GM21367 (cell line): ENCODE measurements around the gene ZNF561.
"Not testable (repeated sequence)": the region's sequence is repeated elsewhere in the genome, so short reads cannot be mapped to it uniquely, and the experiment has no call there.

ENCODE experiments used
- ATAC-seq: cut with Tn5 transposase; IDR thresholded peaks from one replicate; pipeline ENCODE4 v1.9.1; 2021; ENCODE audit not compliant: unreplicated experiment

ZNF561 gene

GRCh38 chr19:9582081-9582725 is 38.8 kb downstream of the ZNF561 start:
- ATAC-seq: not testable (repeated sequence)

- no peak for ATAC-seq
Observed at GRCh38 chr19:9580728-9581127, 40.3 kb downstream of the ZNF561 start.

- no peak for ATAC-seq
Observed at GRCh38 chr19:9570255-9570654, 50.8 kb downstream of the ZNF561 start.

- no peak for ATAC-seq
Observed at GRCh38 chr19:9566729-9567128, 54.3 kb downstream of the ZNF561 start.

- no peak for ATAC-seq
Observed at GRCh38 chr19:9565900-9566705, 54.9 kb downstream of the ZNF561 start.
